Spleen (tissue), 7 donors: Measurements from ENCODE around the gene RERE.

Experiments
- POLR2A ChIP-seq, 3 donors: fragments of 450-650 bp; IDR thresholded peaks; one replicate each; pipeline ENCODE4 v1.5.1; 2017; ENCODE audit warnings: antibody characterized with exemption in 3 of 3, mild to moderate bottlenecking in 1 of 3
- TF ChIP-seq, protein P1 (sequence below), 11 experiments: fragments of 200-600 bp in 7 of 11; fragments of 450-650 bp in 4 of 11; sonication (generic) in 4 of 11; IDR thresholded peaks in 8 of 11; conservative IDR thresholded peaks in 3 of 11; 1 replicate in 7 of 11; 2 replicates in 4 of 11; pipeline versions ENCODE4 v1.4.0 to v1.8.0; 2016 to 2021; ENCODE audit warnings: antibody characterized with exemption in 11 of 11, inconsistent platforms in 4 of 11, mild to moderate bottlenecking in 1 of 11
- donor health status: DM: no; HTN: no; CAD: no; lungs with moderate emphysema.
- donor health status: DM: no; HTN: no; CAD: no.
- donor health status: DM: no; HTN: no; CAD: no.

DNA sequence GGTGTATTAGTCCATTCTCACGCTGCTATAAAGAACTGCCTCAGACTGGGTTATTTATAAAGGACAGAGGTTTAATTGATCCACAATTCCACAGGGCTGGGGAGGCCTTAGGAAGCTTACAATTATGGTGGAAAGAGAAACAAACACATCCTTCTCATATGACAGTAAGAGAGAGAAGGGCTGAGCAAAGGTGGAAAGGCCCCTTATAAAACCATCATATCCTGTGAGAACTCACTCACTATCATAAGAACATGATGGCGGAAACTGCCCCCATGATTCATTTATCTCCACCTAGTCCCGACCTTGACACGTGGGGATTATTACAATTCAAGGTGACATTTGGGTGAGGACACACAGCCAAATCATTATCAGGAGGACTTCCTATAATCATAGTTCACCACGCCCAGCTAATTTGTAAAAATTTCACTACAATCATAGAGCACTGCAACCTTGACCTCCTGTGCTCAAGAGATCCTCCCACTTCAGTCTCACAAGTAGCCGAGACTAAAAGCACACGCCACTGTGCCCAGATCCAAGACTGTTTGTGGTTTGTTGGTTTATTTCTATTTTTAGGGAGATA, 164.9 kb downstream of the RERE start:
- TF ChIP-seq, protein P1, sequence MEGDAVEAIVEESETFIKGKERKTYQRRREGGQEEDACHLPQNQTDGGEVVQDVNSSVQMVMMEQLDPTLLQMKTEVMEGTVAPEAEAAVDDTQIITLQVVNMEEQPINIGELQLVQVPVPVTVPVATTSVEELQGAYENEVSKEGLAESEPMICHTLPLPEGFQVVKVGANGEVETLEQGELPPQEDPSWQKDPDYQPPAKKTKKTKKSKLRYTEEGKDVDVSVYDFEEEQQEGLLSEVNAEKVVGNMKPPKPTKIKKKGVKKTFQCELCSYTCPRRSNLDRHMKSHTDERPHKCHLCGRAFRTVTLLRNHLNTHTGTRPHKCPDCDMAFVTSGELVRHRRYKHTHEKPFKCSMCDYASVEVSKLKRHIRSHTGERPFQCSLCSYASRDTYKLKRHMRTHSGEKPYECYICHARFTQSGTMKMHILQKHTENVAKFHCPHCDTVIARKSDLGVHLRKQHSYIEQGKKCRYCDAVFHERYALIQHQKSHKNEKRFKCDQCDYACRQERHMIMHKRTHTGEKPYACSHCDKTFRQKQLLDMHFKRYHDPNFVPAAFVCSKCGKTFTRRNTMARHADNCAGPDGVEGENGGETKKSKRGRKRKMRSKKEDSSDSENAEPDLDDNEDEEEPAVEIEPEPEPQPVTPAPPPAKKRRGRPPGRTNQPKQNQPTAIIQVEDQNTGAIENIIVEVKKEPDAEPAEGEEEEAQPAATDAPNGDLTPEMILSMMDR (IDR thresholded peaks at IDR 0.05 in 8 of 11, conservative IDR thresholded peaks at IDR 0.05 in 3 of 11) = no peak
- TF ChIP-seq POLR2A (IDR thresholded peaks at IDR 0.05) = no peak
